Measurements from ENCODE around the gene RNASE9. TPM values are rescaled to one million over a fixed set of nuclear protein-coding genes. Genes with fewer than 3 reads are reported as not detected.

RNASE9 gene
- not detected in 2 replicates for total RNA-seq

GRCh38 chr14:20560961-20561360 is at the start of gene RNASE9:
RNASE9 (minus strand) TSS chr14:20561047.

GRCh38 chr14:20591235-20591634 is 30.4 kb upstream of the RNASE9 start, which contains the start of gene RNASE12:
RNASE12 (minus strand) TSS chr14:20591376; CDS start chr14:20590723, 653 bp downstream.

GRCh38 chr14:20587489-20588154 is 26.8 kb upstream of the RNASE9 start, which contains the start of gene RNASE11:
RNASE11 (minus strand) TSS chr14:20588001.

Other genes starting within 250 kb of the RNASE9 start
- gene CCNB1IP1, start 227.8 kb downstream of the RNASE9 start, total RNA-seq, result 34.1 and 36.6 TPM in 2 replicates
- gene PARP2, start 217.4 kb downstream of the RNASE9 start, total RNA-seq, result 6.3 and 6.9 TPM in 2 replicates
- gene TEP1, start 147.5 kb downstream of the RNASE9 start, total RNA-seq, result 31.5 and 35.2 TPM in 2 replicates
- 0.03 and 0.07 TPM in 2 replicates for gene KLHL33, start 124.9 kb downstream of the RNASE9 start, total RNA-seq
- gene OSGEP, start 106.2 kb downstream of the RNASE9 start, total RNA-seq, result 20.0 and 20.4 TPM in 2 replicates
- 38.8 and 55.3 TPM in 2 replicates for gene APEX1, start 105.8 kb downstream of the RNASE9 start, total RNA-seq
- 17.9 and 22.4 TPM in 2 replicates for gene PIP4P1, start 99.6 kb downstream of the RNASE9 start, total RNA-seq
- 11.5 and 34.8 TPM in 2 replicates for gene PNP, start 91.6 kb downstream of the RNASE9 start, total RNA-seq
- not detected in 2 replicates for gene RNASE10, start 55.5 kb downstream of the RNASE9 start, total RNA-seq
- gene RNASE11, start 27.0 kb upstream of the RNASE9 start, total RNA-seq, result not detected in 2 replicates
- not detected in 2 replicates for gene RNASE12, start 30.3 kb upstream of the RNASE9 start, total RNA-seq
- not detected in 2 replicates for gene OR6S1, start 80.6 kb upstream of the RNASE9 start, total RNA-seq
- 58.3 and 59.6 TPM in 2 replicates for gene RNASE4, start 123.5 kb upstream of the RNASE9 start, total RNA-seq
- 6.8 and 8.1 TPM in 2 replicates for gene ANG, start 127.7 kb upstream of the RNASE9 start, total RNA-seq
- not detected in 2 replicates for gene EDDM3A, start 184.8 kb upstream of the RNASE9 start, total RNA-seq
- not detected in 2 replicates for gene EDDM3B, start 207.4 kb upstream of the RNASE9 start, total RNA-seq
- not detected in 2 replicates for gene RNASE6, start 220.2 kb upstream of the RNASE9 start, total RNA-seq
- 1.6 and 7.6 TPM in 2 replicates for gene RNASE1, start 241.8 kb upstream of the RNASE9 start, total RNA-seq